Stimulated activated CD4-positive, alpha-beta T cell treated with anti-CD3 and anti-CD28 coated beads, Interleukin-2, amount 100 ng/mL, for 24 hours (primary cell): ENCODE results near the gene SOX15.
"Not testable (repeated sequence)": the region's sequence is repeated elsewhere in the genome, so short reads cannot be mapped to it uniquely, and the experiment has no call there.

Experiments
- DNase-seq, 2 donors: peaks; one replicate each; pipeline ENCODE4 v3.0.0-alpha.2; 2020

SOX15 gene

GRCh38 chr17:7589891-7590691, at the start of gene SOX15:
SOX15 (minus strand) TSS chr17:7590094; CDS start chr17:7589676, 418 bp downstream.
- no peak for DNase-seq

GRCh38 chr17:7636163-7636562, 46.3 kb upstream of the SOX15 start:
- DNase-seq, result no peak

GRCh38 chr17:7634384-7634783, 44.5 kb upstream of the SOX15 start:
- peak in 1 of 2 donors; percentile 34 for DNase-seq

GRCh38 chr17:7633093-7633492, 43.2 kb upstream of the SOX15 start:
- DNase-seq, result no peak

- no peak for DNase-seq
Measured at GRCh38 chr17:7632492-7632894, 42.6 kb upstream of the SOX15 start.

- no peak for DNase-seq
Measured at GRCh38 chr17:7631398-7632380, 41.8 kb upstream of the SOX15 start.

- DNase-seq, result no peak
Measured at GRCh38 chr17:7629939-7630571, 40.2 kb upstream of the SOX15 start, which contains the start of gene SHBG. SHBG (plus strand) TSS chr17:7630135; CDS start chr17:7630173, 38 bp downstream.

GRCh38 chr17:7627250-7628121, 37.6 kb upstream of the SOX15 start, which contains the start of gene SAT2:
SAT2 (minus strand) TSS chr17:7627821; CDS start chr17:7627635, 186 bp downstream.
- peak; percentile 85 to 86 for DNase-seq

GRCh38 chr17:7626956-7627249, 37.0 kb upstream of the SOX15 start:
- DNase-seq, result no peak

- no peak for DNase-seq
Measured at GRCh38 chr17:7626307-7626706, 36.4 kb upstream of the SOX15 start.

GRCh38 chr17:7625749-7626148, 35.9 kb upstream of the SOX15 start:
- not testable (repeated sequence) for DNase-seq

- DNase-seq, result no peak
Measured at GRCh38 chr17:7623661-7624060, 33.8 kb upstream of the SOX15 start.

- no peak for DNase-seq
Measured at GRCh38 chr17:7620835-7621234, 30.9 kb upstream of the SOX15 start.

- no peak for DNase-seq
Measured at GRCh38 chr17:7618608-7619007, 28.7 kb upstream of the SOX15 start.

GRCh38 chr17:7615265-7615747, 25.4 kb upstream of the SOX15 start:
- no peak for DNase-seq

- peak; percentile 99 to 100 for DNase-seq
Measured at GRCh38 chr17:7614425-7615264, 24.8 kb upstream of the SOX15 start, which contains the start of gene FXR2. FXR2 (minus strand) TSS chr17:7614897; CDS start chr17:7614532, 365 bp downstream.

GRCh38 chr17:7613769-7614424, 24.0 kb upstream of the SOX15 start:
- DNase-seq, result no peak

- DNase-seq, result no peak
Measured at GRCh38 chr17:7612294-7612640, 22.4 kb upstream of the SOX15 start.

GRCh38 chr17:7611635-7612293, 21.9 kb upstream of the SOX15 start:
- no peak for DNase-seq

- no peak for DNase-seq
Measured at GRCh38 chr17:7610641-7611040, 20.7 kb upstream of the SOX15 start.
